AG08395 (cell line): ENCODE data around the gene MBNL2.
A peak's percentile ranks its signal among the peaks of the same experiment; 100 is the strongest.

Experiments
- DNase-seq: peaks from one replicate; pipeline ENCODE4 v3.0.0; 2012; ENCODE audit warnings: mixed read lengths, low spot score

MBNL2 gene

DNA sequence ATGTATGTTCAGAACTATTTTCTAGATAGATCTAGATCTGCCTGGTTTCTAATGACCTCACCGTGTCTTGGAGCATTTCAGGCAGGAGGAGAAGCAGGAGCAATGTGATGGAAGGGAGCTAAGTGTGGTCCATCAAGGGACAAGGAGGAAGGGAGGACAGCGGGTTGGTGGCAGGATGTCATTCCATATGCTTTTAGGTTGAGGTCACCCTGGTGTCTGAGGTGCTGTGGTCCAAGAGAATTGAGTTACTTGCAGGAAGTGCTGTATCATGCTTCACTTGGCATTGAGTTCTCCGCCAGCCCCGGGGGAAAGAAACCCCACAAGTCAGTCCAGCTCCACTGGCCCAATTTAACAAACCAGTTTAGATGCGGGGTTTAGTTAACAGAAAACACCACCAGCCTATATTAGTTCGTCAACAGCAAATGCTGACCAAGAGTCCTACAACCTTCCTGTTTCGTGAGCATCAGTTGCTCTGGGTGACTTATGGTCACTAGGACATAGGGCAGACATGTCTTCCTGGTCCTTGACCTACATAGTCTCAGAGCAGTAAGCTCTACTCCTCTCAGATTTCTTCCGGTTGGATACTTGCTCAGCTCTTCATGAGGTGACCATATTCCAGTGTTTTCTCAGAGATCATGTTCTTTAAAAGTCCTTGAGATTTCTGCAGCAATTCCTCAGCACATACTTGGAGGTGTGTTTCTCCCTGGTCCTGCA, 79.4 kb downstream of the MBNL2 start:
- no peak for DNase-seq

DNA sequence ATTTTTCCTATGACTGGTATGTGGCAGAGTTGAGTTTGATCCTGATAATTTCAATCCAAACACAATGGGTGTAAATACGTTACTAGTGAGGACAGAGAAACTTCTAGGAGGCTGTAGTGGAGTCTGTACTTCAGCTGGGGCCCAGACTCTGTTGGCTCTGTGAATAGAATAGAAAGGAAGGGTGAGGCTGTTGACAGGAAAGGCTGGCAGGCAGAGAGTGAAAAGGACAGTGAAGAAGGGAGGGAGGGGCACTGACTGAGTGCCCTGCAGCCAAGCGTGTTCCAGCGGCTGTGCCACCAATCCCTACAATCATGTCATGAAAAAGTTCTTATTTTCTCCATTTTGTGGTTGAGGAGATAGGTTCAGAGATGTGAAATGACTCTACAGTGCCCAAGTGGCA, 80.5 kb downstream of the MBNL2 start:
- no peak for DNase-seq

- no peak for DNase-seq
Measured at GRCh38 chr13:97306106-97306505, 84.0 kb downstream of the MBNL2 start.

DNA sequence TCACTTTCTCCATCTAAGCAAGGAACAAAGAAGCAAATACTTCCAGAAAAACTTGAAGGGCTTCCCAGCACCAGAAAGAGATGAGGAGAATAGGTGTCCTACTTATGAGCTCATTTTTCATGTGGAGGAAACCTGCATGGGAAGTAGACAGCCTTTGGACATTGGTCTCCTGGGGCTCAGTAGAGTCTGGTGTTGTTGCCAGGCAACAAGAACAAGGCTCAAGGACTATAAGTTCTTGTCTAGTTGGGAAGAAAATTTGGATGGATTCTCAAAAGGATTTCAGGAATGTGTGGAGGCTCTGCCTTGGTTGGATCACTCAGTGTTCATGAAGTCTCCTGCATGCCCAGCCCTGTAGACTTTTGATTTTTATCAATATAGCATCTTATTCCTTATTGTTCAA, 84.5 kb downstream of the MBNL2 start:
- DNase-seq: peak; percentile 17

GRCh38 chr13:97307118-97307881, 85.2 kb downstream of the MBNL2 start:
- DNase-seq: no peak

GRCh38 chr13:97307882-97308624, 85.9 kb downstream of the MBNL2 start:
- DNase-seq: peak; percentile 69

- DNase-seq: no peak
Measured at GRCh38 chr13:97308735-97309429, 86.7 kb downstream of the MBNL2 start.

GRCh38 chr13:97310809-97311436, 88.8 kb downstream of the MBNL2 start:
- no peak for DNase-seq

GRCh38 chr13:97311956-97312355, 89.8 kb downstream of the MBNL2 start:
- no peak for DNase-seq

DNA sequence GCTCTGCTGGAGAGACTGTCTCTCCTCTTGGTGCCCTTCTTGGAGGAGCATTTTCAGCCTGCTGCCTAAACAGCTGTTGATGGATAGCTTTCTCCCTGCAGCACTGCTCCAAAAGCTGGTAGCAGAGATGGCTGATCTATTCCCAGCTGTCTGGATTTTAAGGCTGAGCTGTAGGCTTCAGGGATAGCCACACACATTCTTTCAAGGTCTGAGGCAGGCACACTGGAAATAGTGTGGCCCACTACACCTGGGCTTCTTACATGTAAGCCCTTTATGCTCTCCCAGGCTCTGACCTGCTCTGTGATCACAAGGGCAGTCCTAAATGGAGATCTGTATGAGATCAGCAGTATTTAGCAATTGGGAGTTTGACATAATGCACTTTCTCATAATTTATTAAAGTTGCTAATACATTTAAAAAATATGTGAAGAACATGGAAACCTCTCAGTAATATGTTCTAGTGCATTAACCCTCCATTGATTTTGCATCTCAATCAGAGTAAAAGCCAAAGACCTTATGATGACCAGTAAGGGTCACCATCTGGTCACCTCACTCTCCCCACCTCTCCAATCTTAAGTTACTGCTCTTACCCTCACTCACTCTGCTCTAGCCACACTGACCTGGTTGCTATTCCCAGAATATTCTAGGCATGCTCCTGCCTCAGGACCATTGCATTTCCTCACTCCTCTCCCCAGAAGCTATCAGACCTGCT, 91.6 kb downstream of the MBNL2 start:
- DNase-seq: no peak

- no peak for DNase-seq
Measured at GRCh38 chr13:97316390-97316789, 94.3 kb downstream of the MBNL2 start.

- DNase-seq: no peak
Measured at GRCh38 chr13:97317933-97318332, 95.8 kb downstream of the MBNL2 start.

- DNase-seq: no peak
Measured at GRCh38 chr13:97318532-97318931, 96.4 kb downstream of the MBNL2 start.

- DNase-seq: no peak
Measured at GRCh38 chr13:97319113-97319720, 97.1 kb downstream of the MBNL2 start.

GRCh38 chr13:97321101-97321500, 99.0 kb downstream of the MBNL2 start:
- no peak for DNase-seq

- DNase-seq: no peak
Measured at GRCh38 chr13:97321616-97322321, 99.6 kb downstream of the MBNL2 start.

- no peak for DNase-seq
Measured at GRCh38 chr13:97322740-97323342, 100.7 kb downstream of the MBNL2 start.

- DNase-seq: no peak
Measured at GRCh38 chr13:97324115-97324514, 102.0 kb downstream of the MBNL2 start.

DNA sequence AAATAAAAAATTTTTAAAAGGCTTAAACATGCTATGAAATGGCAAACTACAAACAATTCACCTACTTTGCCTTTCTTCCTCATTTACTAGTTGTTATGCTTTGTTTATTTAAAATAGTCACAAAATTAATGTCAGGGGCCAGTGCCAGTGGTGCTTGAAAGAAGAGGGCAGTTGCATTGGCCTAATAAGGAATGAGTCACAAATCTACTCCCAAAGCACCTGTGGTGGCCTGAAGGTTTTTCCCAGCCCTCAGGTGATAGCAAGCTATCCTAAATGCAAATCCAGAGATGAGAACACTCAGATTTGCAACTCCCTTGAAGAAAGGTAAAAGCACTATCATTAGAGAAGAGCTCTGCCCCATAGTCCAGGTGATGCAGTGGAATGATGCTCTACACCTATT, 103.6 kb downstream of the MBNL2 start:
- no peak for DNase-seq

- DNase-seq: no peak
Measured at GRCh38 chr13:97327086-97327485, 105.0 kb downstream of the MBNL2 start.
